Peyer's patch (tissue), 4 donors: ENCODE results near the gene SMYD4. TPM values are rescaled to one million over a fixed set of nuclear protein-coding genes. Genes with fewer than 3 reads are reported as not detected.
A peak's percentile ranks its signal among the peaks of the same experiment; 100 is the strongest.

ENCODE experiments used
- DNase-seq, 3 donors: peaks; one replicate each; pipeline ENCODE4 v3.0.0-alpha.2; 2017 to 2019
- H3K27ac ChIP-seq, 4 donors: fragments of 200-600 bp; sonication (generic); one replicate each; pipeline ENCODE4 v1.5.1; 2016 to 2019
- H3K27me3 ChIP-seq, 2 donors: fragments of 200-600 bp; sonication (generic); one replicate each; pipeline ENCODE4 v1.5.1; 2019
- H3K36me3 ChIP-seq, 3 donors: fragments of 200-600 bp; sonication (generic); one replicate each; pipeline ENCODE4 v1.5.1; 2016 to 2019
- H3K4me1 ChIP-seq, 4 donors: fragments of 200-600 bp; sonication (generic); one replicate each; pipeline ENCODE4 v1.5.1; 2016 to 2019
- H3K4me3 ChIP-seq, 4 donors: fragments of 200-600 bp; sonication (generic); 1 replicate in 3 of 4; 2 replicates in 1 of 4; pipeline ENCODE4 v1.5.1; 2016 to 2019; ENCODE audit warnings: mild to moderate bottlenecking in 1 of 4
- H3K9me3 ChIP-seq, 4 donors: fragments of 200-600 bp; sonication (generic); one replicate each; pipeline ENCODE4 v1.5.1; 2016 to 2019; ENCODE audit warnings: mild to moderate bottlenecking in 1 of 4
- POLR2A ChIP-seq, 2 donors: fragments of 450-650 bp; IDR thresholded peaks; one replicate each; pipeline ENCODE4 v1.5.1; 2017; ENCODE audit warnings: antibody characterized with exemption in 2 of 2, mild to moderate bottlenecking in 2 of 2, moderate library complexity in 2 of 2
- total RNA-seq, 4 donors: library from RNA; depleted of rRNA; stranded (reverse); fragments of >200 nt; gene quantifications; one replicate each; pipeline ENCODE4 v1.1.0, GENCODE V29; 2016
- TF ChIP-seq, protein P1 (sequence below), 6 experiments: fragments of 450-650 bp in 4 of 6; fragments of 200-600 bp in 2 of 6; sonication (generic) in 1 of 6; IDR thresholded peaks; one replicate each; pipeline ENCODE4 v1.5.1; 2017 to 2019; ENCODE audit warnings: antibody characterized with exemption in 6 of 6, mild to moderate bottlenecking in 3 of 6, moderate library complexity in 1 of 6

Gene SMYD4
- total RNA-seq, 4 donors from 2014 or later, result 31.2 to 42.1 (median 39.8) TPM

DNA sequence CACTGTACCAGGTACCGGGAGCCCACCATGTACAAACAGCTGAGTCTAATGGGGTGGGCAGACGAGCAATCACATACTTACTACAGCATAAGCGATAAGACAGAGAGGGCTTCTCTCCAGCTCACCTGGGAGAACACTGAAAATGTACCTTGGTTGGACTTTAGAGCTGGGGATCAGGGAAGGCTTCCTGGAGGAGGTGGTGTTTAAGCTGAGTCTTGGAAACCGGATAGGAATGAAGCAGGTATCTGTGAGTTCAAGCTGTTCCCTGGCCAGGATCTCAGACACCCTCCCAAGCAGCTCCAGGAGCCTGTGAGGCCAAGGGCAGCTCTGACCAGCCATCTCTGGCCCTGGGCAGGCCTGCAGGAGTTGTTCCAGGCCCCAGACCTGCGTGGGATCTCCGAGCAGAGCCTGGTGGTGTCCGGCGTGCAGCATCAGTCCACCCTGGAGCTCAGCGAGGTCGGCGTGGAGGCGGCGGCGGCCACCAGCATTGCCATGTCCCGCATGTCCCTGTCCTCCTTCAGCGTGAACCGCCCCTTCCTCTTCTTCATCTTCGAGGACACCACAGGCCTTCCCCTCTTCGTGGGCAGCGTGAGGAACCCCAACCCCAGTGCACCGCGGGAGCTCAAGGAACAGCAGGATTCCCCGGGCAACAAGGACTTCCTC lies 75.8 kb downstream of the SMYD4 start:
- no peaks in the 10 kb centered on the region for H3K9me3 ChIP-seq
- TF ChIP-seq, protein P1, sequence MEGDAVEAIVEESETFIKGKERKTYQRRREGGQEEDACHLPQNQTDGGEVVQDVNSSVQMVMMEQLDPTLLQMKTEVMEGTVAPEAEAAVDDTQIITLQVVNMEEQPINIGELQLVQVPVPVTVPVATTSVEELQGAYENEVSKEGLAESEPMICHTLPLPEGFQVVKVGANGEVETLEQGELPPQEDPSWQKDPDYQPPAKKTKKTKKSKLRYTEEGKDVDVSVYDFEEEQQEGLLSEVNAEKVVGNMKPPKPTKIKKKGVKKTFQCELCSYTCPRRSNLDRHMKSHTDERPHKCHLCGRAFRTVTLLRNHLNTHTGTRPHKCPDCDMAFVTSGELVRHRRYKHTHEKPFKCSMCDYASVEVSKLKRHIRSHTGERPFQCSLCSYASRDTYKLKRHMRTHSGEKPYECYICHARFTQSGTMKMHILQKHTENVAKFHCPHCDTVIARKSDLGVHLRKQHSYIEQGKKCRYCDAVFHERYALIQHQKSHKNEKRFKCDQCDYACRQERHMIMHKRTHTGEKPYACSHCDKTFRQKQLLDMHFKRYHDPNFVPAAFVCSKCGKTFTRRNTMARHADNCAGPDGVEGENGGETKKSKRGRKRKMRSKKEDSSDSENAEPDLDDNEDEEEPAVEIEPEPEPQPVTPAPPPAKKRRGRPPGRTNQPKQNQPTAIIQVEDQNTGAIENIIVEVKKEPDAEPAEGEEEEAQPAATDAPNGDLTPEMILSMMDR (IDR thresholded peaks at IDR 0.05), result no peak
- no peak for TF ChIP-seq POLR2A (IDR thresholded peaks at IDR 0.05)

DNA sequence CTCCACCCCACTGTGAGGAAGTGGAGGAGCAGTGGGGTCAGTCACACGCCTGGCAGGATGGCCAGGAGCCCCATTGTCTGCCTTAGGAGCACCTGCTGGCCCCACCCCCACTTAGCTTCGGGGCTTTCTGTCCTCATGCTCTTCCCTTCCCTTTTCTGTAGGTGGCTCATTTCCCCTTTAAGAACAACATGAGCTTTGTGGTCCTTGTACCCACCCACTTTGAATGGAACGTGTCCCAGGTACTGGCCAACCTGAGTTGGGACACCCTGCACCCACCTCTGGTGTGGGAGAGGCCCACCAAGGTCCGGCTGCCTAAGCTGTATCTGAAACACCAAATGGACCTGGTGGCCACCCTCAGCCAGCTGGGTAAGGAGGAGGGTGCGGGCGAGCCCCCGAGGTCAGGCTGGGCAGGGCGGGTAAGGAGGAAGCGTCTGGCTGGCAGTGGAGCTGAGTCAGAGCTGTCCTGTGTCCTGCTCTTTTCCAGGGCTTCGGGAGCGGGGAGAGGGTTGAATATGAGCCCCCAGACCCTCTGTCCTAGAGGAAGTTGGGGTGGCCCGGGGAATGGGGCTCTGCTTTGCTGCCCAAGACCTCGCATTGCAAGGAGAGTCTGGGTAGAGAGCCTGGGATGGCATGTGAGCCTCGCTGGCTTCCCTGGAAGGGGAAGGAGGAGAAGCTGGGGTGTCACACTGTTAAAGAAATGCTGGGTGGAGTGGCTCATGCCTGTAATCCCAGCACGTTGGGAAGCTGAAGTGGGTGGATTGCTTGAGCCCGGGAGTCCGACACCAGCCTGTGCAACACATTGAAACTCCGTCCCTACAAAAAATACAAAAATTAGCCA lies 77.1 kb downstream of the SMYD4 start:
- TF ChIP-seq, protein P1 (IDR thresholded peaks at IDR 0.05), result peak in 1 of 6 experiments; percentile 7
- TF ChIP-seq POLR2A (IDR thresholded peaks at IDR 0.05), result peak in 1 of 2 donors; percentile 10
- H3K27ac ChIP-seq, result peak overlapping the region; percentile 39 to 61 (median 54)
- peak overlapping the region in 3 of 4 donors; percentile 2 to 31 (median 22) for H3K4me3 ChIP-seq

More for the DNA sequence above, 75.8 kb downstream of the SMYD4 start:
- Histone ChIP-seq H3K4me3 (no peak overlapping the region), H3K36me3 (no peaks in the 10 kb centered on the region), H3K27me3 (no peaks in the 10 kb centered on the region), H3K4me1 (peaks cover 0 to 26% (median 2%) of the 10 kb centered on the region in 4 donors), H3K27ac (no peak overlapping the region)
- no peak for DNase-seq

GRCh38 chr17:1750628-1751027 lies 79.1 kb downstream of the SMYD4 start:
- Histone ChIP-seq H3K36me3 (no peaks in the 10 kb centered on the region), H3K9me3 (no peaks in the 10 kb centered on the region), H3K27ac (no peak overlapping the region), H3K4me1 (peaks cover 0 to 22% (median 2%) of the 10 kb centered on the region in 4 donors), H3K27me3 (no peaks in the 10 kb centered on the region), H3K4me3 (no peak overlapping the region)
- no peak for TF ChIP-seq POLR2A (IDR thresholded peaks at IDR 0.05)
- TF ChIP-seq, protein P1 (IDR thresholded peaks at IDR 0.05), result no peak
- DNase-seq, result no peak

More for the DNA sequence above, 77.1 kb downstream of the SMYD4 start:
- DNase-seq, result peak; percentile 62 to 82 (median 78)
- Histone ChIP-seq H3K9me3 (no peaks in the 10 kb centered on the region), H3K36me3 (no peaks in the 10 kb centered on the region), H3K27me3 (no peaks in the 10 kb centered on the region), H3K4me1 (peaks cover 0 to 26% (median 2%) of the 10 kb centered on the region in 4 donors)

DNA sequence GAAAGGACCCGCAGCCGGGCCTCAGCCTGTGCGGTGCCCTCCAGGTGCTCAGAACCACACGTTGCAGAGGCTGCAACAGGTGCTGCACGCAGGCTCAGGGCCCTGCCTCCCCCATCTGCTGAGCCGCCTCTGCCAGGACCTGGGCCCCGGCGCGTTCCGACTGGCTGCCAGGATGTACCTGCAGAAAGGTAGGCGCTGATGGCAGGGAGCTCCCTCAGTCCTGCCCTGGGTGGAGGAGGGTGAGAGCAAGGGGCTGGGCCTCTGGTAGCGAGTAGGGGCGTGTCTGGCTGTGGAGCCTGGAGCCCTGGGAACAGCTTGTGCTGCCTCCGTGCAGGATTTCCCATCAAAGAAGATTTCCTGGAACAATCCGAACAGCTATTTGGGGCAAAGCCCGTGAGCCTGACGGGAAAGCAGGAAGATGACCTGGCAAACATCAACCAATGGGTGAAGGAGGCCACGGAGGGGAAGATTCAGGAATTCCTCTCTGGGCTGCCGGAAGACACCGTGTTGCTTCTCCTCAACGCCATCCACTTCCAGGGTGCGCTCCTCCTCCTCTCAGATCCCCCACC lies 82.6 kb downstream of the SMYD4 start:
- Histone ChIP-seq H3K27ac (peak overlapping the region; percentile 31 to 54 (median 45)), H3K27me3 (no peaks in the 10 kb centered on the region), H3K4me3 (no peak overlapping the region), H3K4me1 (peaks cover 0 to 14% (median 0%) of the 10 kb centered on the region in 4 donors), H3K36me3 (no peaks in the 10 kb centered on the region), H3K9me3 (no peaks in the 10 kb centered on the region)
- peak in 2 of 3 donors; percentile 79 for DNase-seq
- TF ChIP-seq POLR2A (IDR thresholded peaks at IDR 0.05), result no peak
- TF ChIP-seq, protein P1 (IDR thresholded peaks at IDR 0.05), result no peak

DNA sequence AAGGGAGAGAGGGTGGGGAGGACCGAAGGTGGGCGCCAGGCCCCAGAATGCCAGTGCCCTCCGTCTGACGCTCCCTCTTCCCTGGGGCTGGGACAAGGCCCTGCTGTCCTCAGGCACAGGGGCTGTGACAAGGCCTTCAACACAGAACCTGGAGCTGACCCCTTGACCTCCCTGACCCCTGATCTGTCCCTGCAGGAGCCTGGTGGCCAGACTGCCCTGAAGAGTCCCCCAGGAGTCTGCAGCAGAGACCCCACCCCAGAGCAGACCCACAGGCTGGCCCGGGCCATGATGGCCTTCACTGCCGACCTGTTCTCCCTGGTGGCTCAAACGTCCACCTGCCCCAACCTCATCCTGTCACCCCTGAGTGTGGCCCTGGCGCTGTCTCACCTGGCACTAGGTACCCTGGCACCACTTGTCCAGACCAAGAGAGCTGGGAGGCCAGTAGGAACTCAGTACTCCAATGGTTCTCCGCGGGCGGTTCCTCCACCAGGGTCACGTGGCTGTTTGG lies 84.1 kb downstream of the SMYD4 start:
- Histone ChIP-seq H3K27ac (no peak overlapping the region), H3K4me1 (peaks cover 0 to 10% (median 0%) of the 10 kb centered on the region in 4 donors)
- DNase-seq, result no peak

More for the DNA sequence above, 84.1 kb downstream of the SMYD4 start:
- H3K4me3 ChIP-seq, result no peak overlapping the region
- H3K9me3 ChIP-seq, result no peaks in the 10 kb centered on the region
- H3K27me3 ChIP-seq, result no peaks in the 10 kb centered on the region
- no peaks in the 10 kb centered on the region for H3K36me3 ChIP-seq
- TF ChIP-seq, protein P1 (IDR thresholded peaks at IDR 0.05), result no peak
- no peak for TF ChIP-seq POLR2A (IDR thresholded peaks at IDR 0.05)
